ENCODE measurements around the gene GPAT3.
"Not testable (repeated sequence)": the region's sequence is repeated elsewhere in the genome, so short reads cannot be mapped to it uniquely, and the experiment has no call there.

GPAT3 gene

DNA sequence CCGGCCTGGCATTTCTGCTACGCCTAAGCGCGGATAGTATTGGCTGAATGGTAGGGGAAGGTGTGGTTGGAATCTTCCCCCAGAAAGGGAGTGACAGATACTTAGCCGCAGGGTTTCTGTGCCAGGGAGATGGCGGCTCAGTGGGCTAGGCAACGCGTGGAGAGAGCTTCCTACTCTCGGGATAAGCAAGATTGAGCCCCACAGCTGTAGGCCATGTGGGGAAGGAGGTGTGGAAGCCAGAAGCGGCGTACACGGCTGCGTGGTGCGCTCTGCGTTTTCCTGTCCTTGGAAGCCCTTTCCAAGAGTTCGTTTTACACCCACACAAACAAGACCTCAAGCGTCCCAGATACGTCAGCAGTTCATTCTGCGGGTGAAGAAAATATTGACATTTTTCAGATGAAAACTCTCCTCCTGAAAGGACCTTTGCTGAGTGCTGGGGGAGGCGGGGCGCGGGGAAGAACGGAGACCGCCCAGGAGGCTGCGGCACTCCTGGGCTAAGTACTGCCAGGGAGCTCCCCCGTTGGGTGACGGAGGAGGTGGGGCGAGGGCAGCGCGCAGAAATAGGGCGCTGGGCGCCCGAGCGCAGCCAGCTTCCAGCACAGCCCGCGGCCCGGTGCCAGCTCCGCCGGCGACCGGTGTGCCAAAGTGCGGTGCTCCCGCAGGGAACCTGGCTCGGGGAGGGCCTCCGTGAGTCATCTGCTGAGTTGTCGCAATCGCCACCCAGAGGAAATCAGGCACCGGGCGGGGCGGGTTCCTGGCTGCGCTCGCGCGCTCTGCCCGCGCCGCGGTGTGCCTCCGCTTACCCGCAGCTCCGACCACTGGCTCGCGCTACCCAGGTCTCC is at the start of gene GPAT3:
GPAT3 (plus strand) TSS at position 589 of the 842 bp plus-strand sequence. CDS start 515 bp downstream, outside the sequence.
- peak; percentile 25 for DNase-seq

DNA sequence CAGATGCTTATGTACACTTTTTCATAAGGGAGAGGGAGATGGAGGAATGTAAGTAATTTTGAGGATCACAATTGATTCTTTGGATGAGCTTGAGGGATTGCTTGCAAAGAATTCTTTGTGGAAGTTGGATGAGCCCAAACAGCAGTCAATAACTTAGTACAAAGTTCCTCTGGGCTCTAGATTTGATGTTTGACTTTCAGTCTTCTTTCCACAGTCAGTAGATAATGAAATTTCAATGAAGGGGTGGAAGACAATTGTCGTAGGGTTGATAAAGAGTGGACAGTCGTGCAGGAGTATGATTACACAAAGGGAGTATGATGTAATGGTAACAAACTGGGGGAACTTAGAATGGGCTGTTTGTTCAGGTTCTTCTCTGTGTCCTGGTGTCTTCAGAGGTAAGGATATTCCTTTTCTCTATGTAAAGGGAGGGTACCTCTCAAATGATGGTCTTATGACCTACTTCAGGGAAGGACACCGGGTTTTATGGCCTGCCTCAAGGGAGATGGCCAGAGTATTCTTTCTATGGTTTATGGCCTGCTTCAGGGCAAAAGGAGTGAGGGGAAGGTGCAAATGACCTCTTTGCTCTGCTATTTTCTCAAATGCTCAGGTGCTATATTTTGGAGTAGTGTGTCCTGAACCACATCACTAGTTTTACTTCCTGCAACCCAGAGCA is 49.3 kb upstream of the GPAT3 start:
- no peak for DNase-seq

DNA sequence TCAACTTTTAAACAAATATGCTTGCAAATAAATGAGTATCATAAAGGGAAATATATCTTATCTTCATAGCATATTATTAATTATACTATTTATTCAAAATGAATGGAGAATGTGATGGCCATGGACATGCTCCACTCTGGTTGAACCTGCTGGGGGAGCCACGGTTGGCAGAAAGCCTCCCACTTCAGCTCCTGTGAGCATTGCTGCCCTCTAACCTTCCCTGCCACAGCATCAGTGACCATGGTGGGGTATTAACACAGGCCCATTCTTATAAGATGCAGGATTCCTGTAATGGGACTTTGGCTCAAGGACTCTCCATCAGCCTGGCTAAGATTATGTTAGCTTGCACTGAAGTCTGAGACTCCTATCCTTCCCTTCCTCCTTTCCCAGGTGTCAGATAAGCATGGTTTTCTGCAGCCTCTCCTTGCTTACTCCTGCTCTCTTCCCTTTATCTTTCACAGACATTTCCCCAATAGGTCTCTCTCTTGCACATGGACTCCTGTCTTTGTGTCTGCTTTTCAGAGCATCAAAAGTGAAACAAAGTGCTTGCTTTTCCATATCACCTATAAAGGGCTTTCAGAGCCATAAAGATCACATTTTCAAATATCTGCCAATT is 46.1 kb upstream of the GPAT3 start:
- no peak for DNase-seq

DNA sequence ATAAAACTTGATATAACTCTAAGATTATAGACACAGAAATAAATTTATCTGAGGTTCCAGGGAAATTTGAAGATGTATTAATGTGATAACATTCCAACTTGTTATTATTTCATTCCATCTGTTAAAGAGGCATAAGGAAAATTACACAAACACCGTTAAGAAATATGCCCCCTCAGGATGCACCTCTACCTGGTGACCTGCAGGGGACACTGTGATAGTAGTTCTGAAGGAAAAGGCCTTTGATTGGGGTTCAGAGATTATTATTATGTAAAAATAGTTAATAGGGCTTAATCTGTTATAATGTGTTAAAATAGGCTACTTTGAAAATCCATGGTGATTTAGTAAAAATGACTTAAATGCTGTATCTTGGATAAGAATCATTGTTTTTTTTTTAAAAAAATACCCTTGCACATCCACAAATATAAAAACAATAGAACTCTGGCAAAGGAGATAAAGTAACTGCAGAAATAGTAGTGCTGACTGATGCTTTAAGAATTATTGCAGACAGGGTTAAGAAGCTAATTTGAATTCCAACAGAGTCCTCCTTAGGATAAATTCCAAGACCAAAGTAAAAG is 44.9 kb upstream of the GPAT3 start:
- DNase-seq: peak; percentile 27

DNA sequence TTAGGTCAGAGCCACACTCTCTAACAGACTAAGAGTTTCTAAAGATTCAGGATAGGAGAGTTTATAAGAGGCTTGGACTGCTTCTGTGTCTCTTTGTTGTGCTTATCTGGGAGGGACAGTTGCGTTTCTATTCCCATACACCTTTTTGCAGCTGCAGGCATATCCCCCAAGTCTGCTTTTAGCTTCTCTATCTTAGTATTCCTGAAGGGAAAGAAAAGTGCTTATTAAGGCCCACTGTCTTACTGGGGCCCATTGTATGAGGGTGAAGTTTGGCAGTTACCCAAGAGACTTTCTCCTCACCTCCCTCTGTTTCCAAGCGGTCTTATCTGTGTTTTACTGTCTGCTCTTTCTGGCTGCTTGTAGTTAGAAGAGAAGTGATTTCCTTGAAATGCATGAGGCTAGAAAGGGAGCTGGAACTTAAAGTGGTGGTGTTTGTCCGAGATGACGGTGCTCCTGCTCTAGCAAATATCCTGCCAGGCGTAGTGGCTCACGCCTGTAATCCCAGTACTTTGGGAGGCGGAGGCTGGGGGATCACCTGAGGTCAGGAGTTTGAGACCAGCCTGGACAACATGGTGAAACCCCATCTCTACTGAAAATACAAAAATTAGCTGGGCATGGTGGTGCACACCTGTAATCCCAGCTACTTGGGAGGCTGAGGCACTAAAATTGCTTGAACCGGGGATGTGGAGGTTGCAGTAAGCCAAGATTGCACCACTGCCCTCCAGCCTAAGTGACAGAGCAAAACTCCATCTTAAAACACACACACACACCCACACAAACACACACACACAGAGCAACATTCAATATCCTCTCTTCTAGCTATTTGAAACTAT is 39.6 kb upstream of the GPAT3 start:
- not testable (repeated sequence) for DNase-seq

DNA sequence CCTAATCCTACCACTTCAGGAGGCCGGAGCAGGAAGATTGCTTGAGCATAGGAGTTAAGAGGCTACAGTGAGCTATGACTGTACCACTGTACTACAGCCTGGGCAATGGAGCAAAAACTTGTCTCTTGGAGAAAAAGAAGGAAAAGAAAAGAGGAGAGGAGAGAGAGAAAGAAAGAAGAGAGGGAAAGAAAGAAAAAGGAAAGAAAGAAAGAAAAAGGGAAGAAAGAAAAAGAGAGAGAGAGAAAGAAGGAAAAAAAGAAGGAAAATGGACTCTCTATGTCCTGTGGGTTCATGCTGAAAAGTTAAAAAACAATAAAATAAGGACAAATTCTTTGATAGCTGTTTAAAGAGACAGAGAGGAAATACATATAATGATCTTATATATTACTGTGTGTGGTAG is 37.7 kb upstream of the GPAT3 start:
- DNase-seq: no peak

DNA sequence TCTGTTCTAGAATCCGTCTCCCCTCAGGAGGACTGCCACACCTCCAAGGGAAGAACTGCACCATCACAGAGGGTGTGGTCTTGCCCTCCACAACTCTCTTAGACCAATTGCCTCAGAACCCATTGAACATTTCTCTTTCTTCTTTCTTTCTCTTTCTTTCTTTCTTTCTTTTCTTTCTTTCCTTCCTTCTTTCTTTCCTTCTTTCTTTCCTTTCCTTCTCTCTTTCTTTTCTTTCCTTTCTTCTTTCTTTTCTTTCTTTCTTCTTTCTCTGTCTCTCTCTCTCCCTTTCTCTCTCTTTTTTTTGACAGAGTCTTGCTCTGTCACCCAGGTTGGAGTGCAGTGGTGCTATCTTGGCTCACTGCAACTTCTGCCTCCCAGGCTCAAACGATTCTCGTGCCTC is 34.2 kb upstream of the GPAT3 start:
- DNase-seq: not testable (repeated sequence)

DNA sequence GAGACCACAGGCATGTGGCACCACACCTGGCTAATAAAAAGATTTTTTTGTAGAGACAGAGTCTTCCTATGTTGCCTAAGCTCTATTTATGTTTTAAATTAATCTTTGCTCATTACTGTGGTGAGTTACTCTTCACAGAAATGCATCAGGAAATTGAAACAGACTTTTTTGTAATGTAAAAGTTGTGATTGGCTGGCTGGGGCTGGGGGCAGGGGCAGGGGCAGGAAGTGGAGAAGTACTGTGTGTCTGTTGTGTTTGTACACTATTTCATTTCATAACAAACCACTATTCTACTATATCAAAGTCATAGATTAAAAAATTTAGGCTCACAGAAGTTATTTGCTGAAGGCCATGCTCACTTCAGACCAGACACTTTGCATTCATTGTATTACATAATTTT is 31.9 kb upstream of the GPAT3 start:
- no peak for DNase-seq

DNA sequence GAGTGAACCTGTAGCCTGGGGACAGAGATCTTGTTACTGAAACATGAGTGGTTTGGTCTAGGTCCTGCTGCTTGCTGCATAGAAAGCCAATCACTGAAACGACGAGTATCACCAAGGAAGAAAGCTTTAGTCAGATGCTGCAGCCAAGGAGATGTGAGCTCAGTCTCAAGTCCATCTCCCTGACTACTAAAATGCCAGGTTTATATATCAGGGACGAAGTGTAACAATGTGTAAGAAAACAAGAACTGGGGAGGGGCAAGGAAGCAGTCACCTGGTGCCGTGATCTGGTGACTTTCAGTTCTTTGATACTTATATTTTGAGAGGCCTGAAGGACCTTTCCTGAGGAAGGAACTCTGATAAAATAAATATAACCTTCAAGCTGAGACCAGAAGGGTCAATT is 31.4 kb upstream of the GPAT3 start:
- DNase-seq: no peak

DNA sequence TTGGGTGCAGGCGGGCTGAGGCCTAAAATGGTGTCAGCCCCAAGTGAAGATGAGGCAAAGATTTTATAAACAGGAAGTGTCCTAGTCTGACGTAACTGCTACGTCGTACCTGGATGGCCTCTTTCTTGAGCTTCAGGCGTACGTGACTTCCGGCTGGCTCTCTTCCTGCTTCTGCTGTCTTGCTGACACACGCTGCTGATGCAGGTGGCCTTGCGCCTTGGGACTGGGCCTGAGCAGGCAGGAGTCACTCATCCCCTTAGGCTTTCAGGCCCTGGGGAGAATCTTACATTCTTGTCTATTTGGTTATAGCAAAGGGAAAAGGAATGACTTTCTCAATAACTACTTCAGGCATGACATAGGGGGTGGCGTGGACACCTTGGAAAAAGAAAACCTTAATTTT is 30.9 kb upstream of the GPAT3 start:
- no peak for DNase-seq

DNA sequence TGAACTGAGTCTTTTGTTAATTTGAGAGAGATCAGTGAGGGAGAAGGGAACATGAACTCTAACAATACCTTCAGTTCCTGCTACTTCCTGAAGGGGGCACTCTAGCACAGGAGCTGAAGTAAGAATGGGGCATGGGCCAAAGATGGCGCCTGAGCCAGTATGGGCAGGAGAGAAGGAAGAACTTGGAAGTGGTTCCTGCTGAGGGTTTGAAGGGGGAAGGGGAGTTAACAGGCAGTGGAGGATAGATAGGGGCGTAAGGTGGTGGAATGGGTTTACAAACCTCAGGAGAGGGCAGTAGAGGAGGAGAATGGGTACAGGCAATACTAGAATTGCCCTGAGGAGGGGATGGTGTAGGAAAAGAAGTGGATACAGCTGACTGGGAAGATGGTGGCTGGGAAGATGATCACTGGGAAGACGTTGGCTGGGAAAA is 26.7 kb upstream of the GPAT3 start:
- peak; percentile 57 for DNase-seq

DNA sequence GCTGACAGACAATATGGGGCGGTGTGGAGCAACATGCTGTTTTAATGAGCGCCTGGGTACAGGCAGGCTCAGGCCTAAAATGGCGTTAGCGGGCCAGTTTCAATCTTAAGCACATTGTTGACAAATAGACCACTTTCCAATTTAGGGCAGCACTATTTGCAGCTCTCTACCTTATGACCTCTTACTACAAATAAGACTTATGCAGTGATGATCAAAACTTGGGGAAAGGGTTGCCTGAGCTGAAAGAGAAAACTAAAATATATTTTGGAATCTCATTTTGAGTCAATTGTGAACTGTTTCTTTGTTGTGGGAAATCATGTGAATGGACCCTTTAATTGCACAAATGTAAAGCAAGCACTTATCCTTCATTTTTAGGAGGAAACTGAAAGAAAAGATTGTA is 25.5 kb upstream of the GPAT3 start:
- DNase-seq: no peak

DNA sequence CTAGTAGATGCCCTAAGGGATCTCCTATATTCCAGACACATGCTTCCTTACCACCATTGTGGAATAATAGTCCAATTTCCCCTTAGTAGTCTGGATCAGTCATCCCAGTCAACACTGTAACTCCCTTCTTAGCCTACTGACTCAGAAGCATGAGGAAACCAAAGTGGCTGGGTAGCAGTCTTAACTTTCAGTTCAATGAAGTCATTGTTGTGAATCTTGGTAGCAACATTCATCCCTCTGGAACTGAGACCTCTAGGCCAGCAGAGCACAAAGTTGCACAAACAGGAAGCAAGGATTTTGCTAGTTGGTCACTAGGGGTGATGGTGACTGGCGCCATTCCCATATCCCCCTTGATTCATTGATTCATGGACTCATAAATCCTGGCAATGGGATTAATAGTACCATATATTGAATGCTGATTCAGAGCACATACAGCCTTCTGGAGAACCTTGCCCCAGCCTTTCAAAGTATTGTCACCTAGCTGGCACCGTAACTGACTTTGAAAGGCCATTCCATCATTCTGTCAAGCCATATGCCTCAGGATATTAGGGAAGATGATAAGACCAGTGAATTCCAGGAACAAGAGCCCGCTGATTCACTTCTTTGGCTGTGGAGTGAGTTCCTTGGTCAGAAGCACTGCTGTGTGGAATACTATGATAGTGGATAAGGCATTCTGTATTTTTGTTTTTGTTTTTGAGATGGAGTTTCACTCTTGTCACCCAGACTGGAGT is 19.7 kb upstream of the GPAT3 start:
- DNase-seq: no peak

DNA sequence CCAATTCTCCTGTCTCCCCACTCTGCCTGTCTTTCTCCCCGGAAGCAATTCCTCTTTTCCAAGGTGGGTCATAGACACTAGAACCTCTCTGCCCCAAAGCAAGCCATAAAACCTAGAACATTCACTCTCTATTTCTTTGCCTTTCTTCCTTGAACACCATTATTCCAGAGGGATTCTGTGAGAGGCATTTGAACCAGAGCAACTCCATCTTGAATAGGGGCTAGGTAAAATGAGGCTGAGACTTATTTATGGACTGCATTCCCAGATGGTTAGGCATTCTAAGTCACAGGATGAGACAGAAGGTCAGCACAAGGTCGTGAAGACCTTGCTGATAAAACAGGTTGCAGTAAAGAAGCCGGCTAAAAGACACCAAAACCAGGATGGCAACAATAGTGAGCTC is 13.7 kb upstream of the GPAT3 start:
- no peak for DNase-seq

DNA sequence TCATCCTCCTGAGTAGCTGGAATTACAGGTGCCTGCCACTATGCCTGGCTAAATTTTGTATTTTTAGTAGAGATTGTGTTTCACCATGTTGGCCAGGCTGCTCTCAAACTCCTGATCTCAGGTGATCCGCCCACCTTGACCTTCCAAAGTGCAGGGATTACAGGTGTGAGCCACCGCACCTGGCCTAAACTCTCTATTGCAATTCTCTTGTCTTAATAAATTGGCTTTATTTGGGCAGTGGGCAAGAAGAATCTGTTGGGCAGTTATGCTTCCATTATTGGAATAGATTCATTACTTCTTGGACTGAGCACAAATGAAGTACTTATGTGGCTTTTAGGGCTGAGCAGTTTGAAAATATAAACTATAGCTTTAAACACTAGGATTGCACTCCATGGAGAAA is 8.2 kb upstream of the GPAT3 start:
- no peak for DNase-seq

DNA sequence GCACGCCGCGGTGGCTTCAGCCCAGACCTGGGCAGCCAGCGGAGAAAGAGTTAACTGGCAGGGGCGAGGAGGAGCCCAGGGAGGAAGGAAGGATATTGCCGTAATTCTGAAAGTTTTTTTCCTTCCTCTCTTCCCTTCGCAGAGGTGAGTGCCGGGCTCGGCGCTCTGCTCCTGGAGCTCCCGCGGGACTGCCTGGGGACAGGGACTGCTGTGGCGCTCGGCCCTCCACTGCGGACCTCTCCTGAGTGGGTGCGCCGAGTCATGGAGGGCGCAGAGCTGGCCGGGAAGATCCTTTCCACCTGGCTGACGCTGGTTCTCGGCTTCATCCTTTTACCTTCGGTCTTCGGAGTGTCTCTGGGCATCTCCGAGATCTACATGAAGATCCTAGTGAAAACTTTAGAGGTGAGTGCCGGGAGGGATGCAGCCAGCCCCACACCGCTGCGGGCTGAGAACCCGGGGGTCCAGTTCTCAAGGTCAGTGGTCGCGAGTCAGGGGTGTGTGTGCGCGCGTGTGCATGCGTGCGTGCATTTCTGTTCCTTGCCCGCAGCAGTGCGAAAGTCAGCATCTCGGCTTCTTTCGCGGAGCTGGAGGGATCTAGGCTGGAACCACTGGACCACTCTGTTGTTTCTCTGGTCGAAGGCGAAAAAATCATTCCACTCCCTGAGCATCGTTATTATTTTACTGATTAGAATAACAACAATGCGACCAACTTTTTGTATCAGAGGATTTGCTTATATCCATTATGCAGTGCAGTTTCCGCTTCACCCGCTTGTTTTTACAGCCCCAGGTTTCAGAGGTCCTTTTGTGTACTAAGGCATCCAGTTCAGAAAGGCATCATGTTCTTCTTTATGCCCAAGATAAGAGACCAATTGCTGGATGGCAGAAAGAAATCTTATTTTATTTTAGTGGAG is 709 bp downstream of the GPAT3 start:
- DNase-seq: no peak

DNA sequence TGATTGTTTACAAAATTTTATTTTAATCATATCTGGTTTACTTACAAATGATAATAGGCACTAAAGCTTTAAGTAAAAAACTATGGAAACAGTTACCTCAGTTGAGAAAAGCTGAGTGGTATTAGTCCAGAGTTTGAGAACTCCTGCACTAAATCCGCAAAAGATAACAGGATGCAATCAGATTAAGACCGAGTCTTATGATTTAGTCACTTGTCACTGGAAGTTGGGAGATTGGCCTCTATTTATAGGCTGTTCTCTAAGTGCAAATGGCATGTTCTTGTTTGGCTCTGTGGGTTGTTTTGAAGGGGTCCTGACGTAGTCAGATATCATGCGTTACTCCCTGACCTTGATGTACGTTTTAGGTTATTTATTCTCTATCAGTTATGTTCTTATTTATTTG is 6.3 kb downstream of the GPAT3 start:
- DNase-seq: peak; percentile 50

DNA sequence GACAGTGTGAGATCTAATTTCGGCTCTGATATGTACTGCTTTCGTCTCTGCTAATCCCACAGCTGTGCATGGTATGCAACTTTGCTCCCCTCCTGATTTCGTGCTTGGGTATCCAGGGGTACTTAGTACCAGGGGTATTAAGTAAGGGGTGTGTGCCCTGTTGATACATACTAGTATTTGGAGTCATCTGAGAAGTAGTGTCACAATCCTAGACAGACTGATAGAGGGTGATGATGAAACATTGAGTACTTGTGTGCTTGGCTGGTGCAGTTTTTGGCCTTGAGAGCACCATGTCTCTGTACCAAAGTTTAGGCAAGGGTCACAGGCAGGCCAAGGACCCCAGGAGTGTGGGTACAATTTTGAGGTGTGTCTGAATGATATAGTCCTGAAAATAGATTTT is 10.9 kb downstream of the GPAT3 start:
- no peak for DNase-seq

DNA sequence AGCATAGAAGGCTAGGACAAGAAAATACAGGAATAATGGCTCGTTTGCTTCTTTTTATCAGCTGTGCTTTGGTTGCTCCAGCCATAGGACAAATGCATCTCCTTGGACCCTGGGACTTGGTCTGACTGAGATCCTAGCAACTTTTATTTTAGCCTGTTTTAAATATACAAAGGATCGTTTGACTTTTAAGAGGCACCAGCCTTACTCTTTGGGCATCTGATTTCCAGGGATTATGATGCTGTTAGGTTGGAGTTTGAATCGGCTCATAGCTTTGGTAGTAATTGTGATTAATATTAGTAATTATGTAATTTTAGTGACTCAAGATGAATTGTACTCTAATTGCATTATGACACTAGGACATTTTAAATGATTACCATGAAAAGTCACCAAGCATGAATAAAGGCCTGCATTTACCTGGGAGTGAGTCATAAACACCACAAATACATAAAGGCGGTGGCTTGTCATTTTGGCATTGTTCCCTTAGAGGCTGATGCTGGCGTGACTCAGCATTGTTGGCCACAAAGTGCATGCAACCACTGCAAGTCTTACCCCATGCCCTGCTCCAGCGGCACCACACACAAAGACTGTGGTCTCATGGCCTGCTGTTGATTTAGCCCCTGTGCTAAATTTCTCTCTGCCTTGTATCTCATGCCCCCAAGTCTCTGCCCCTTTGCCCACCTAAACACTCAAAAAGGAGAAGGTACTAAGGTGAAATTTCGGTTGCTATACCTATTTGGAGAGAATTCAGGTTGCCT is 12.4 kb downstream of the GPAT3 start:
- DNase-seq: no peak

DNA sequence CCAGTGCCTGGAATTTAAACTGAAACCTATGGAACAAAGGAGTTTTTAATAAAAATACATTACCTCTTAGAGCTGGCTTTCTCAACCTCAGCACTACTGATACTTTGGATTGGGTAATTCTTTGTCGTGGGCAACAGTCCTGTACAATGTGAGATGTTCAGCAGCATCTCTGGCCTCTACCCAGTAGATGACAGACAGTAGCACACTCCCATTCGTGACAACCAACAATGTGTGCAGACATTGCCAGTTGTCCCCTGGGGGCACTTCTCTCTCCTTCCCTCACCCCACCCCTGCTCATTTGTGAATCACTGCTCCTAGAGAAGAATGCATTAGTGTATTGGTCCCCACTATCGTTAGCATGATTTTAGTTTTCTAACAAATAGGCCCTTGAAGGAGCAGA is 16.2 kb downstream of the GPAT3 start:
- DNase-seq: peak; percentile 16
